ENCODE results near the gene RANBP10.

Gene RANBP10

DNA sequence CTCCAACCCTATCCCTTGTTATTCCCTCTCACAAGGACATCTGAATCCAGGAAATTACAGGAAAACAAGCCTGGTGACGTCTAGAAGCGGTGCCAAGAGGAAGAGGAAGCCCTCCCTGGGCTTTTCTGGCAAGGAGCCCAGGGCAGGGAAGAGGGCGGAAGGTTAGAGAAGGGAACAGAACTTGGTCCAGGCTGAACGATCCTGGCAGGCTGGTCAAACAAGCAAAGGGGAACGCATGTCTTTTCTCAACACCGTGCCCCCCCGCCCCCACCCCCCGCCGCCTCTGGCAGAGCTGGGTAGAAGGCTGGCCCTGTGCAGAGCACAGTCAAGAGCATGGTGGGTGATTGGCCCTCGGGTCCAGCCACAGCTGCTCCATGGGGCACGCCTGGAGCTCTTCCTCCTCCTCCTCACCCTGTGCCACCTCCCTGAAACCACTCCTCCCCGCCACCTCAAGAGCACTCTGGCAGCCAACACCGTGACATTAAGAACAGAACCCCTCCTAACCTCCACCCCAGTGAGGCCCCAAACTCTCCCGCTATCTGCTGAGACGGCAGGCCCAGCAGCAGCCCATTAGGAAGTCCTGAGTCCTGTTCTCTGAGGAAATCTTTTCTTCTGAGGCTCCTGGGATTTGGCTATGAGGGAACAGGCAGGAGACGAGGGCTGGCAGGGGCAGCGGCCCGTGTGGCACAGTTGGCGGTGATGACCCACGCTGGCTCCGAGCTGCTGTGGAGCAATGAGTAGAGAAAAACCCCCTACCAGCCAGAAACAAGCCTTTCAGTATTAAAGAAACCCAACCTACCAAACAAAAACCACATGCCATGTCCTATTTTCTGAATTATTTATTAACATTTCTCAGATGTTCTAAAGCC lies 132.4 kb downstream of the RANBP10 start:
- peak; percentile 69 to 71 for DNase-seq
